Stimulated activated naive CD4-positive, alpha-beta T cell (primary cell): ENCODE data around the gene TBC1D16.
A peak's percentile ranks its signal among the peaks of the same experiment; 100 is the strongest.
"Not testable (repeated sequence)": the region's sequence is repeated elsewhere in the genome, so short reads cannot be mapped to it uniquely, and the experiment has no call there.

Experiments used
- DNase-seq, 6 experiments: peaks; one replicate each; lab custom pipeline; 2025; lab: John Stamatoyannopoulos, UW

The TBC1D16 gene

DNA sequence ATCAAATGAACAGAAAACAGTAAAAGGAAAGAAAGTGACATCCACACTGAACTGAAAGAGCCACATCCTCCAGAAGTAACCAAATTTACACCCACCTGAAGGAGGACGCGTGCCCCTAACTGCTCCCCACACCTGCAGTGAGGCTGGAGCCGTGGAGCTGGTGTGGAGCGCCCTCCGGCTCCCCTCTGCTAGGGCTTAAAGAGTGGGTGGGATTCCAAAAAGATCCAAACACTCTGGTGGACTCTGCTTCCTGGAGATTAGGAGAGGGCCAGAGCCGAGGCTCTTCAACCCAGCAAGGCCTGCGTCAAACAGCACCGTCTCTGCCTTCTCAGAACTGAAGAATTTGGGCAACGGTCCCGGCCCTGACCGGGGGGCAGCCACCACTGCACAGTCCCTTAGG, 16.0 kb upstream of the TBC1D16 start:
- no peak for DNase-seq

DNA sequence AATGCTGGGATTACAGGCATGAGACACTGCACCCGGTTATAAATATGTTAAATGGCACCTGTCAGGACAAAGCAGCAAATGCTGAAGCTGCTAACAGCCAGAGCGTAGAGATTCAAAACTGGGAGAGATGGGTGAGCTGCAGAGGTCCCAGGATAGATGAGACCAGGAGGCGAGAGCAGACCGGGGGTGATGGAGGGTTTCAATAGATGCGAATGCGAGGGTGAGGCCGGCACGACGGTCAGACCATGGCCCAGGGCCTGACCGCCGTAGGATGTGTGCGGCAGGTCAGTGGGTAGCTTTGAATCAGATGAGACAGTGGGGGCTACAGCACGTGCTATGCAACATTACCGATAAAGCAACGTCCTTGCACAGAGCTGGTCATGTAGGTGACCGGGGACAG, 15.0 kb upstream of the TBC1D16 start:
- DNase-seq = no peak

DNA sequence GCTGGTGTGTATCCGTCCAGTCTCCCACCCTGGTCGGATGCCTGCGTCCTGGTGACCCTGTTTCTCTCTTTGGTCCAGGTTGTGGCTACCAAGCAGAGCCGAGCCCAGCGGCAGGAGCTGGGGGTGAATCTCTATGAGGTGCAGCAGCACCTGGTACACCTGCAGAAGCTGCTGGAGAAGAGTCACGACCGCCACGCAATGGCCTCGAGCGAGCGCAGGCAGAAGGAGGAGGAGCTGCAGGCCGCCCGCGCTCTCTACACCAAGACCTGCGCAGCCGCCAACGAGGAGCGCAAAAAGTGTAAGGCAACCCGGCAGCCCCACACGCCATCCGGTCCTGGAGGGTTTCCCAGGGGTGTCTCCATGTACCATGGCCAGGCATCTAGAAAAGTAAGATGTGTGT, 14.3 kb upstream of the TBC1D16 start:
- no peak for DNase-seq

DNA sequence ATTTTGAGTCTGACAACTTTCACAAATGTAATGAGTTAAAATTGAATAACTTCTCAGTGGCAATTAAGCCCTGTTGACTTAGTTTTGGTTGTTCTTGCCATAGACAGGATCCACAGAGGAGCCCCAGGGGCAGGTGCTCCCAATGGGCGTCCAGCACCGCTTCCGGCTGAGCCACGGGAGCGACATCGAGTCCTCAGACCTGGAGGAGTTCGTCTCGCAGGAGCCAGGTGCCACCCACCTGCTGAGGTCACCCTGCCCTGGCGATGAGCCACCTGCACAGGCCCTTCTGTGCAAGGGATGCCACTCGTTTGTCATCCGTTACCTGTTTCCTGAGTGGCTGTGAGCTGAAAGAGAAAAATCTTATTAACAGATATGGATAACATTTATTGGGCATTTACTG, 11.5 kb upstream of the TBC1D16 start:
- DNase-seq = no peak

DNA sequence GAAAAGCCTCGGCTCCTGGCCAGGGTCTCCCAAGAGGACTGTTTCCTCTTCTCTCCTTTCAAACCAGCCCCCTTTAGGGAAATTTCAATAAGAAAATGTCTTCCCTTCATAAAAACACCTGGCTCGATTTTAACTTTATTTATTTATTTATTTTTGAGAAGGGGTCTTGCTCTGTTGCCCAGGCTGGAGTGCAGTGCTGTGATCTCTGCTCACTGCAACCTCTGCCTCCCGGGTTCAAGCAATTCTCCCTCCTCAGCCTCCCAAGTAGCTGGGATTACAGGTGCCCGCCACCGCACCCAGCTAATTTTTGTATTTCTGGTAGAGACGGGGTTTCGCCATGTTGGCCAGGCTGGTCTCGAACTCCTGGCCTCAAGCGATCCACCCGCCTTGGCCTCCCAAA, 11.0 kb upstream of the TBC1D16 start:
- DNase-seq = not testable (repeated sequence)

DNA sequence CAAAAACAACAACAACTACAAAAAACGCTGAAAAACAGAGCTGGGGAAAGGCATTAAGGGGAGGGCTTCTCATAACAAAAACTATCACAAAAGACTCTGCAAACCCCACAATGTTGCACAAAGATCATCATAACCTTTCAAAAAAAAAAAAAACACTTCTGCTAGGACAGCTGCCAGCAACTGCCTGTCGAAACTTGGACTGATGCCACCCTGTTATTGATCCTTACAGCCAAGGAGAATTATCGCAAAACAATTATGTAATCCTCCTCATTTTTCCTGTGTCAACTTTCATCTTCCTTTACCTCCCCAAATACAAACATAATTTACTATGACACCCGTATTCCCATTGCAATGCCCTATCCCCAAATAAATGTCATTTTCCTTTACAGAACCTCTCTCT, 10.0 kb upstream of the TBC1D16 start:
- DNase-seq = no peak

DNA sequence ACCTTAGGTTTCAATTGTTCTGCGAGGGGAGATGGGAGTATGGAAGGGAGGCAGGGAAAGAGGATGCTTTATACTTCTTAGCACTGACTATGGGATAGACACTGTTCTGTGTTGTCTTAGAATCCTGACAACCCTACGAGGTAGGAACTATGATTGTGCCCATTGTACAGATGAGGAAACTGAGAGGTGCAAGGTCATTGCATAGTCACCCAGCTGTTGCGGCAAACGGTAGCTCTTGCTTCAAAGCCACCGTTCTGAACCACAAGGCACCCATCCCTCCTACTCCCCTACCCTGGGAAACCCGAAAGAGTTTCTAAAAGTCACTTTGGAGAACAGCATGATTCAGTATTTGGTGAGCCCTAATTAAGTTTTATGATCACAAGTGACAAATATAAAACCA, 8.3 kb upstream of the TBC1D16 start:
- no peak for DNase-seq

DNA sequence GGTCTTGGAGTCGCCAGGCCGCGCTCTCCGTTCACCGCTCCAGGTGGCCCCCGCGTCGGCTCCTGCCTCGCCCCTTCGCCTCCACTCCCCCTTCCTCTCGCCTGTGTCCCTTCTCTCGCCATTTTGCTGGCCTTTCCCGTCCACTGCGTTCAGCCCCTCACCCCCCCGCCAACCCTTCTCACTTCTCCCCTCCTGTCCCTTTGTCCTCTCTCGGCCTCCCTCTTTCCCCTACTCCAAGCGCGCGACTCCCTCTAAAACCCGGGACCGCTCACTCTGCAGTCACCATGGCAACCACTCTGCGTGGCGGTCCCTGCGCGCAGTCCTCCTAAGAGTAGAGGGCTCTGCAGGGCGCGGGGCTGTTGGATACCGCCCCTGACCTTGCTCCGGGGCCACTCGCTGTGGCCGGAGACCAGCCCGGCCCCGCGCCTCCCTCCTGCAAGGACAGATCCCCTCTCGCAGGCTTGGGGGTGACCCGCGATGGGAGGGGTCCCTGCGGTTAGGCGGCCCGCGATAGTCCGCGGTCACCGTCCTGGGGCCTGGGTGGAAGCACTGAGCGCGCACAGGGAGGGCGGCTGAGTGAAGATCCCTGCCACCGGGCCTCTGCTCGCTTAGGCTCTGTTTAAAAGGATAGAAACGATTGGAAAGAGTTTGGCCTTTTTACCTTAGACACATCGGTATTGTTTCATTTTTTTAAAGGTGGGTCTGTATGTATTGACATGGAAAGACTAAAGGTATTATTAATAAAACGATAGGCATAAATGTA, 1.2 kb upstream of the TBC1D16 start:
- DNase-seq = peak in 5 of 6 experiments; percentile 23 to 59 (median 47)

DNA sequence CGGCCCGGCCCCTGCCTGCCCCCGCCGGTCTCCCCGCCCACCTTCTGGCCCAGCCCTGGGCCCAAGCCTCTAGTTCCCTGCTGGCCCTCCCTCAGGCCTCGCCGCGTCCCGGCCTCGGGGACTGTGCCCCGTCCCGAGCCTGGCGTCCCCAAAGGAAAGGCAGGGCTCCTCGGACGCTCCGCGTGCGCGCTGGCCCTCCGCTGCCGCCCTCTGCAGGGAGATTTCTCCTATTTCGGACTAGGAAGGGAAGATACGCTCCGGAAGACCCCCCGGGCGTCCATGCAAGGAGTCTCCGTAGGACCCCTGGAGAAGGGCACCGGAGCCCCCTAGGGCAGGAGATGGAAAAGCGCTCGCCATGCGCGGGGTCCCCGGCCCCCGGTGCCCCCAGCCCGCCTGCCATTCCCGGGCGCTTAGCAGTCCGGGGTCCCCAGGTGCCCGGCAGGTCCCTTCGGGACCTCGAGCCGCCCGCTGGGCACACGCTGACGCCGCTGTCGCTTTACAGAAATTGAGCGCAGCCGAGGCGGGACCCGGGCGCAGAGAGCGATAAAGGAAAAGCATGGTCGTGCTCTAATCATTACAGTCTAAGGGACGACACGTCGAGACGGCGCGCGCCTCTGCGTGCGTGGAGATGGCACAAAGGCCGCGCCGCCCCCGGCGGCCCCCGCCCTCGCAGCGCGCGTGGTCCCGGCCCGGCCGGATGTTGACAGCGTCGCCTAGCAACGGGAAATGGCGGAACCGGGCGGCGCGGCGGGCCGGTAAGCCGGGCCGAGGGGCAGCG, 454 bp upstream of the TBC1D16 start, which contains the start of gene CCDC40:
Gene CCDC40 (plus strand): TSS at position 706 of the 778 bp plus-strand sequence. CDS start 21 bp downstream, at position 727.
- peak; percentile 64 to 80 (median 68) for DNase-seq

DNA sequence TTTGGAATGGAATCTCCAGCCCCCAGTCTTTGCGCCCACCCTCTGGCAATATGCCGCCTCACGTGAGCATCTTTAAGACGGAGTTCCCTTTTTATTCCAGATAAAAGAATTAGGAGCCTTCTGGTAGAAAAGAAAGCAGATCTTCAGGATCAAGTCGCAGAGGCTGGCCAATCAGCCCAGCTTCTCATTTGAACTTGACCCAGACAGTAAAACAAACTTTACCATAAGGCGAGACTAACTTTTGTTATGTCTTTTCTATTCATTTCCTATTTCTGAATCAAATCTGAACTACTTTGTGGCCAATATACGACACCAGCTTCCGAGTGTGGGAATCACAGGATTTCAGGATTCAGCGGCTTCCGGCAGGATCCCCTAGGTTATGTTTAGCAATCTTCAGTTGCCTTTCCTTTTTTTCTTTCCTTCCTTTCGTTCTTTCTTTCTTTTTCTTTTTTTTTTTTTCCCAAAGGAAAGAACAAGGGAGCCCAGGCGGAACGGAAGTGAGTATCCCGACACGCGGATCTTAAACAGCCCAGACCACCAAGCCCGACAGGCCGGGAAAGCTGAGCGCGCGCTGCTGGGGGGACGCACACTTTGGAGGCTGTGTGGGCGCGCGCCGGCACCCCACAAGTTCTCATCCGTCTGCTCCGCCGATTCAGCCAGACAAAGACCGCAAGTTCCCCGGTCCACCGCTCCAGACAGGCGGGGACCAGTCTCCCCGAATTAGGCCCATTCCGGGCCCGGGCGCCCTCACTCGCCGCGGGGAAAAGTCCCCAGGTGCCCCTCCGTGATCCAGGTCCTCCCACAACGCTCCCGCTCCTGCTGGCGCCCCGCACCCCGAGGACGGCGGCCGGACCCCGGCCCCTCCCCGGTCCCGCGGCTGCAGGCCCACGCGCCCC, 633 bp downstream of the TBC1D16 start:
- peak in 4 of 6 experiments; percentile 7 to 42 (median 32) for DNase-seq

DNA sequence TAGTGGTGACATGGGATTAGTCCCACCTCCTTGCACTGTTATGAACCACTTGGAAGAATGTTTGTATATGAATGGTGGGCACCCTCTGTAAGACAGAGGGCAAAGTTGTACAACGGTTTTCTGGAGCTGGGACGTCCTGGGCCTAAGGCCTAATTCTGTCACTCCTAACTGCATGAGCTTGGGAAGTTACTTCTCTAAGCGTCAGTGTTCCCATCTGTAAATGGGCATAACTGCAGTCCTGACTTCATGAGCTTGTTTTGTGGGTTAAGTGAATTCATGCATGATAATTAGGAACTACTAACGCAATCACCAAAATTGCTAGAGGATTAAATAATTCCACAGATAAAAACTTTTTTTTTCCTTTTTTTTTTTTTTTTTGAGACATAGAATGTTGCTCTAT, 1.8 kb downstream of the TBC1D16 start:
- DNase-seq = no peak

DNA sequence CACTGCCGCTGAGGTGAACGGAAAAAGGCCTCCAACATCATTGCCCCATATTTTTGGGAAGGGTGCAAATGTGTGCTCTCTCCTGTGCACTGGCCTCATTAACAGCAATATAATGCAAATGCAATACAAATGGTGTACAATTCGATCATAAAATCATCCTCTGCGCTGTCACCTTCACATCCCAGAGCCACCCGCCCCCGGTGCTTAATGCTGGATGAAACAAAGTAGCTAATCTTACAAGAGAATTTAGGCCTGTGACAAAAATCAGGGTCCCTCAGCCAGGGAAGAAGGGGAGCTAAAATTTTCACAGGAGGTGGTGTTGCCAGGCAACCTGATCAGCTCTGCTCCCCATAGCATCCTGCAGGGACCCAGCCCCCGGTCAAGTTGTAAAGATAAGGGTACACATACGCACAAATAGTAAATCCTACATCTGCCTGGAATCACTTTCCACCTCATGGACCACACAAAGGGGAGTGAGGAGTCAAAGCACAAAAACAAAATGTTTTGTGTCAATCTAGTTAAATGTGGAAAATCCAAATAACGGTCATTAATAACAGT, 3.0 kb downstream of the TBC1D16 start:
- no peak for DNase-seq

DNA sequence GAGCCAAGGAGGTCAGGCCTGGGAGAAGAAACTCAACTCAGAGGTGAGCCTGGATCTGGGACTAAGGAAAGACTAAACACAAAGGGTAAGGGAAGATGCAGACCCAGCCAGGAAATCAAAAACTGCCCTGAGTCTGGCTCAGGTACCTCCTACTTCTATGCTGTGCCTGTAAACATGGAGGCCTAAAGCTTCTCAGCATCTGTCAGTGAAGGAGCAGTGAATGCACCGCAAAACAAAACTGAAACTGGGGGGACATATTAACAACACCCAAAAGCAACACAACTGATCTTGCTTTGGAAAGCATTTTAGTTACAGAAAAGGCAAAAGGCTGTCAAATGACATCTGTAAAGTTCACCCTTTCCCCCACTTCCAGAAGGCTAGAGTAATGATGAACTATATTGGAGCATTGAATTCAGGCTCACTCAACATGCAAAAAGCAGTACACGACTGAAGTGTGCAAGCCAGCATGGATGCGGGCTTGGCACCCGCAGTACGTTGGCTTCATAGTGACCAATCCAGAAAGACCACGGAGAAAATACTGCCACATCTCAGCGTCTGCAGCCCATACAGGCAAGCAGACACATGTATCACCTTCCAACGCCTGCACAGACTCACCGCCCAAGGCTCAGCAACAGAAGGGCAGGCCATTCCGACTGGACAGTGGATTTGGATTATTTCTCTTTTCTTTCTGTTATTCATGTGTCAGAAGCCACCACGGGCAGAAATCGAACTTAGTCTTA, 3.8 kb downstream of the TBC1D16 start:
- DNase-seq = no peak

DNA sequence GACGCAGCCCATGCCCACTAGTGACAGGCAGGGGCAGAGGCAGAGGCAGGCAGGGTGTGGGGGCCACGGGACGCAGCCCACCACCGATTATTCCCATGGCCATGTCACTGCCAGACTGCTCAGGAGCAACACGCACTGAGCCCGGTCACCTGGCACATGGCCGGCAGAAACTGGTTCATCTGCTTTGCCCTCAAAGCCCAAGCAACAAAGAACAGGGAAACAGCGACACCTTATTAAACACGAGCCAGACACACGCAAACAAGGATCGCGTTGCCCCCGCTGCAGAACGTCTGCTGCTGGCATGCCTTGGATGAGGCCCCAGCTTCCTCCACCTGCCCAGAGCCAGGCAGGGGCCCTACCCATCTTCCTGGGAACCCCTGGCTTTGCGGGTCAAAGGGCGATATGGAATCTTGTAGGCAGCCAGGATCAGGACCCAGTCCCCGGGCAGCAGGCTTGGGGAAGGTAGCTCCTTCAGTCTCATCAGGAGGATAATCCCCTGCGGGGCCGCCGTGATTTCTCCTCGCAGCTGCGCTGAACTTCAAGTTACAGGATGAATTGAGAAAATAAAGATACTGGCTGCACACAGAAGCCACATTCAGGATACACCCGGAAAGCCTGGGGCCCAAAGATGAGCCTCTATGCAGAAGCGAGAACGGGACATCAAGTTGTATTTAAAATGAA, 4.8 kb downstream of the TBC1D16 start:
- no peak for DNase-seq

DNA sequence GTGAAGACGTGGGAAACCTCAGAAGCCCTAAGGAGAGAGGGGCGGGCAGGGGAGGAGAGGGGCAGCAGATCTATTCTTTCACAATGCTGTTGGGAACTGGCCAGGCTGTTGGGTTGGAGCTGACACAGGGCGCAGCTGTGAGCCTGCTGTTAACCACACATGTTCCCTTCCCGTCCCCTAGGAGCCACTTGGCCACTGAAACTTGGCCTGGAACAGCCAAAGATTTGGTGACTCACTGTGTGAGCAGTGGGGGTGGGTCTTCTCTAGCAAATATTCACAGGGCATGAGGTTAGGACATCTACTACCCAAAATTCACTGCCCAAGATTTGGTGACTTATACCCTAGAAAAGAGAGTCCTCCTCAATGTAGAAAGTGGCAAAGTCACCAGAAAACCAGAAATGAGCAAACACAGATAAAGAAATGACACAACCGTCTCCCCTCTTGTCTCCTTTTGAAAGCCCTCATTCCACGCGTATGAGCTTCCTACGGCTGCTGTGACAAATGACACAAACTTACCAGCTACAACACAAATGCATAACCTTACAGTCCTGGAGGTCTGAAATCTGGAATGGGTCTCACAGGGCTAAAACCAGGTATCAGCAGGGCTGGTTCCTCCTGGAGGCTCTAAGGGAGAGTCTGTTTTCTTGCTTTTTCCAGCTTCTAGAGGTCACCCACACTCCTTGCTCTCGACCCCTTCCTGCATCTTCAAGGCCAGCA, 6.3 kb downstream of the TBC1D16 start:
- no peak for DNase-seq

DNA sequence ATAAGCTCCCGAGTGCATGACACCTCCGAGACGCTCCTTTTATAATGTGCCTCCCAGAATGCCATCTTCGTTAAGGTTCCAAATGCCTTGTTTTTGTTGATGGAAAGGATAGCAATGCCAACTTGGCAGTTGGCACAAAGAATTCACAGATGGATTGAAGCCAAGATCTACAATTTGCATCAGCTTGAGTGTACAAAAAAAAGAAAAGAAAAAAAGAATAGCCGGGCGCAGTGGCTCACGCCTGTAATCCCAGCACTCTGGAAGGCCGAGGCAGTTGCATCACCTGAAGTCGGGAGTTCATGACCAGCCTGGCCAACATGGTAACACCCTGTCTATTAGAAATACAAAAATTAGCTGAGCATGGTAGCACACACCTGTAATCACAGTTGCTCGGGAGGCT, 7.6 kb downstream of the TBC1D16 start:
- no peak for DNase-seq

DNA sequence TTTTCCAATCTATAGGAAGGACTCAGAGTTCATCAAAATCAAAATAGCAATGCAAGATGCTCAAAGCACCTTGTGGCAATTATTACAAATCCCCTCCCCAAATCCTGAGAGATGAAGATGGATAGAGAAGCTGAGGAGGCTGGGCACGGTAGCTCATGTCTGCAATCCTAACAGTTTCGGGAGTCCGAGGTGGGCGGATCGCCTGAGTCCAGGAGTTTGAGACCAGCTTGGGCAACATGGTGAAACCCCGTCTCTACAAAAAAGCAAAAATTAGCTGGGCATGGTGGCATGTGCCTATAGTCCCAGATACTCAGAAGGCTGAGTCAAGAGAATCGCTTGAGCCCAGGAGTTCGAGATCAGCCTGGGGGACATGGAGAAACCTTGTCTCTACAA, 8.6 kb downstream of the TBC1D16 start:
- no peak for DNase-seq

DNA sequence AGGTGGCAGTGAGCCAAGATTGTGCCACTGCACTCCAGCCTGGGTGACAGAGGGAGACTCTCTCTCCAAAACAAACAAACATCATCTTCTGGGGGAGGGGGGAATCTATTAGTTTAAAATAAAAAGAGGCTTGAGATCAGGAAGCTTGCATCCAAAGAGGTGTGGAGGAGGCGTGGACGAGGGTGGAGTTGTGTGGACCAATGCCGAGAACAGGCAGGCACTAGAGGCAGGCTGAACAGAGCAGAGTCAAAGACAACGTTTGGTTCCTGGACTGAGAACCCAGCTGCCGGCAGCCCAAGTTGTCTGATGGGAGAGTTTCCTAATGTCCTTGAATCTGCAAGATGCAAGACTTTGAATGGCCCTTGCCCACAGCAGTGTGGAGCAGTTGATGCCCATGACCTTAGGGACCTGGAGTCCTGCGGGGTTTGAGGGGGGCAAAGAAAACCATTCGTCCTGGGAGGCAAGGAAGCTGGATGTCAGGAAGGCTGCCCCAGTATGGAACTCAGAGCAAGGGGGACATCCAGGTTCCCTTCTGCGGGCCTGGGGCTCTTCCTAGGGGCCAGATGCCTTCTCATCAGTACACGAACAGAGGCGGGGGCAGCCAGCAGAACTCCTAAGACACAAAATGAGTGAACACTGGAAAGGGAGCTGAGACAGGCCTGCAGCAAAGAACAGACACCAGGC, 9.2 kb downstream of the TBC1D16 start:
- DNase-seq = no peak

DNA sequence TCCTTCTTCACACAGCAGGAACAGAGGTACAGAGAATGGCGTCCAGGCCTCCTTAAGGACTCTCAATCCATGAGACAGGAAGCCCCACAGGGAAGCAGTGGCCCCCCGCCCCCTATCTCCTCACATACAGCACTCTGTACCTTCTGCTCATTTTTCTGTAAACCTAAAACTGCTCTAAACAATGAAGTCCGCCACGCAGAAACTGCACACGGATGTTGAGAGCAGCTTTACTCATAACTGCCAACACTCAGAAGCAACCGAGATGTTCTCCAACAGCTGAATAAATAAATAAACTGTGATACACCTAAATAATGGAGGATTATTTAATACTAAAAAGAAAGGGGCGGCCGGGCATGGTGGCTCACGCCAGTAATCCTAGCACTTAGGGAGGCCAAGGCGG, 9.9 kb downstream of the TBC1D16 start:
- DNase-seq = no peak
